Fibroblast of lung (primary cell): ENCODE data around the gene FBXW11.

Experiments
- EZH2 ChIP-seq: IDR thresholded peaks from 2 replicates; pipeline ENCODE4 v1.5.1; 2012; ENCODE audit warnings: low read length, control low read depth, mild to moderate bottlenecking; ENCODE audit errors: missing control alignments
- TF ChIP-seq, protein P1 (sequence below), 2 donors: IDR thresholded peaks in 1 of 2; conservative IDR thresholded peaks in 1 of 2; 1 replicate in 1 of 2; 2 replicates in 1 of 2; pipeline ENCODE4 v1.5.1; 2011 to 2012; ENCODE audit warnings: low read length in 2 of 2, control low read depth in 1 of 2, inconsistent platforms in 1 of 2, low read depth in 1 of 2, mild to moderate bottlenecking in 1 of 2

DNA sequence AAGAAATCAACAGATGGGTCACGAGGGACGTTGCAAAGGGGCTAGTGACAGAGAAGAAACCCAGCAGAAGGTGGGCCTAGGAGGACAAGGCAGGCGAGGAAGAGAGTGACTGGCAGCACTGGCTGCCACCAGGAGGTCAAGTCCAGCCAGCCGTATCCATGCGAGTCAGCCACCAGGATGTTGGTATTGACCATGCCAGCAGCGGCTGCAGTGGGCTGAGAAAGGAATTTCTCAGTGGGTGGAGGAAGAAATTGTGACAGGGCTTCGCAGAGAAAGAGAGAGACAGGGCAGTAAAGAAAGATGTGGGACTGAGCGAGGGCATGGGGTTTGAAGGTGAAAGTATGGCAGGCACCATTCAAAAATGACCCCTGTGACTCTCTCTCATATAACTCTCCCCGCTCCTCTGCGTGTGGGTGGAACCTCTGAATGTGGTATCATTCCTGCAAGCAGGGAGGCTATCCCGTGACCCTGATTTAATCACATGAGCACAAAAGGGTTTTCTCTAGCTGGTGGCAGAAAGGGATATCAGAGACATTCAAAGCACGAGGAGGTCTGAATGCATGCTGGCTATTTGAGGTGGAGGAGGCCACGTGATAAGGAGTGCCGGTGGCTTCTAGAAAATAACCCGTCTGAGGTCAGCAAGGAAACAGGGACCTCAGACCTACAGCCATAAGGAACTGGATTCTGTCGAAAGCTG, 45.4 kb upstream of the FBXW11 start:
- TF ChIP-seq, protein P1, sequence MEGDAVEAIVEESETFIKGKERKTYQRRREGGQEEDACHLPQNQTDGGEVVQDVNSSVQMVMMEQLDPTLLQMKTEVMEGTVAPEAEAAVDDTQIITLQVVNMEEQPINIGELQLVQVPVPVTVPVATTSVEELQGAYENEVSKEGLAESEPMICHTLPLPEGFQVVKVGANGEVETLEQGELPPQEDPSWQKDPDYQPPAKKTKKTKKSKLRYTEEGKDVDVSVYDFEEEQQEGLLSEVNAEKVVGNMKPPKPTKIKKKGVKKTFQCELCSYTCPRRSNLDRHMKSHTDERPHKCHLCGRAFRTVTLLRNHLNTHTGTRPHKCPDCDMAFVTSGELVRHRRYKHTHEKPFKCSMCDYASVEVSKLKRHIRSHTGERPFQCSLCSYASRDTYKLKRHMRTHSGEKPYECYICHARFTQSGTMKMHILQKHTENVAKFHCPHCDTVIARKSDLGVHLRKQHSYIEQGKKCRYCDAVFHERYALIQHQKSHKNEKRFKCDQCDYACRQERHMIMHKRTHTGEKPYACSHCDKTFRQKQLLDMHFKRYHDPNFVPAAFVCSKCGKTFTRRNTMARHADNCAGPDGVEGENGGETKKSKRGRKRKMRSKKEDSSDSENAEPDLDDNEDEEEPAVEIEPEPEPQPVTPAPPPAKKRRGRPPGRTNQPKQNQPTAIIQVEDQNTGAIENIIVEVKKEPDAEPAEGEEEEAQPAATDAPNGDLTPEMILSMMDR (conservative IDR thresholded peaks at IDR 0.05 in 1 of 2, IDR thresholded peaks at IDR 0.05 in 1 of 2; ENCODE audit: low read depth in 1 of 2, low read length in 2 of 2), result no peak
- no peak for TF ChIP-seq EZH2
